WTC11 (cell line): ENCODE measurements around the gene RPTOR. TPM values are rescaled to one million over a fixed set of nuclear protein-coding genes. Genes with fewer than 3 reads are reported as not detected.

Experiments used
- ATAC-seq: fragments of 200-7000 bp; cut with Tn5 transposase; 2 replicates; pipeline ENCODE4 v1.10.0; 2021; ENCODE audit warnings: mild to moderate bottlenecking, moderate library complexity
- CTCF ChIA-PET: fragments of 300-600 bp; sonication (Branson Sonifier 250); formaldehyde crosslinking; loops from one replicate; lab custom pipeline; 2021; ENCODE audit warnings: antibody characterized with exemption; lab: Charles Lee
- POLR2A ChIA-PET: fragments of 350-600 bp; sonication (Branson Sonifier 250); formaldehyde crosslinking; loops from one replicate; lab custom pipeline; 2021; ENCODE audit warnings: antibody characterized with exemption; lab: Charles Lee
- DNase-seq: peaks from one replicate; pipeline ENCODE4 v3.0.0; 2021; ENCODE audit warnings: low spot score
- H3K27ac Mint-ChIP-seq: 2 replicates; pipeline ENCODE4 v1.8.0; 2021; ENCODE audit warnings: mixed read lengths
- H3K27me3 Mint-ChIP-seq: 2 replicates; pipeline ENCODE4 v1.8.0; 2021; ENCODE audit warnings: low read depth, mild to moderate bottlenecking, moderate library complexity, mixed read lengths
- H3K36me3 Mint-ChIP-seq: 2 replicates; pipeline ENCODE4 v1.8.0; 2021; ENCODE audit warnings: mixed read lengths
- H3K4me1 Mint-ChIP-seq: 2 replicates; pipeline ENCODE4 v1.8.0; 2022; ENCODE audit warnings: mixed read lengths
- H3K4me3 Mint-ChIP-seq: 2 replicates; pipeline ENCODE4 v1.8.0; 2021; ENCODE audit warnings: mild to moderate bottlenecking, moderate library complexity, mixed read lengths
- H3K9me3 Mint-ChIP-seq: 2 replicates; pipeline ENCODE4 v1.8.0; 2021; ENCODE audit warnings: mixed read lengths
- ARID4B ChIP-seq: sonication (generic); formaldehyde crosslinking; IDR thresholded peaks from 2 replicates; pipeline ENCODE4 v1.8.0; 2023; ENCODE audit warnings: missing genetic modification reagents, mild to moderate bottlenecking, borderline replicate concordance
- ATF3 ChIP-seq: sonication (generic); formaldehyde crosslinking; conservative IDR thresholded peaks from 2 replicates; pipeline ENCODE4 v1.8.1; 2022; ENCODE audit warnings: mild to moderate bottlenecking, missing genetic modification reagents
- CDX4 ChIP-seq: fragments of 250-450 bp; sonication (Bioruptor Pico); IDR thresholded peaks from 2 replicates; pipeline ENCODE4 v1.9.0; 2021; ENCODE audit warnings: moderate library complexity, mild to moderate bottlenecking, inconsistent platforms, borderline replicate concordance
- CREM ChIP-seq: sonication (generic); formaldehyde crosslinking; IDR thresholded peaks from 2 replicates; pipeline ENCODE4 v1.8.1; 2022; ENCODE audit warnings: mild to moderate bottlenecking, missing genetic modification reagents, moderate library complexity
- ERG ChIP-seq: fragments of 250-450 bp; sonication (Bioruptor Pico); IDR thresholded peaks from 2 replicates; pipeline ENCODE4 v1.8.0; 2021; ENCODE audit warnings: mild to moderate bottlenecking
- JAZF1 ChIP-seq: fragments of 250-450 bp; sonication (Bioruptor Pico); IDR thresholded peaks from 2 replicates; pipeline ENCODE4 v1.9.0; 2021; ENCODE audit warnings: moderate library complexity, mild to moderate bottlenecking, inconsistent platforms
- KAT7 ChIP-seq: sonication (generic); formaldehyde crosslinking; IDR thresholded peaks from 2 replicates; pipeline ENCODE4 v1.8.1; 2023; ENCODE audit warnings: missing genetic modification reagents, mild to moderate bottlenecking, borderline replicate concordance
- MYBL2 ChIP-seq: sonication (generic); formaldehyde crosslinking; IDR thresholded peaks from 2 replicates; pipeline ENCODE4 v1.8.1; 2023; ENCODE audit warnings: mild to moderate bottlenecking, moderate library complexity, missing genetic modification reagents
- NFE2L1 ChIP-seq: sonication (generic); formaldehyde crosslinking; IDR thresholded peaks from 2 replicates; pipeline ENCODE4 v1.8.1; 2023; ENCODE audit warnings: missing genetic modification reagents
- NR3C1 ChIP-seq: sonication (generic); formaldehyde crosslinking; conservative IDR thresholded peaks from 2 replicates; pipeline ENCODE4 v1.8.1; 2023; ENCODE audit warnings: low read depth, mild to moderate bottlenecking, missing genetic modification reagents
- PRDM15 ChIP-seq: sonication (generic); formaldehyde crosslinking; IDR thresholded peaks from 2 replicates; pipeline ENCODE4 v1.8.0; 2022; ENCODE audit warnings: missing genetic modification reagents
- SP1 ChIP-seq: sonication (generic); formaldehyde crosslinking; conservative IDR thresholded peaks from 2 replicates; pipeline ENCODE4 v1.8.1; 2022; ENCODE audit warnings: missing genetic modification reagents
- ZBTB43 ChIP-seq: sonication (generic); formaldehyde crosslinking; IDR thresholded peaks from 2 replicates; pipeline ENCODE4 v1.8.1; 2023; ENCODE audit warnings: mild to moderate bottlenecking, missing genetic modification reagents
- ZNF317 ChIP-seq: sonication (generic); formaldehyde crosslinking; IDR thresholded peaks from 2 replicates; pipeline ENCODE4 v1.8.1; 2023; ENCODE audit warnings: low read depth, mild to moderate bottlenecking, moderate library complexity, missing genetic modification reagents, borderline replicate concordance
- ZNF425 ChIP-seq: fragments of 250-450 bp; sonication (Bioruptor Pico); conservative IDR thresholded peaks from 2 replicates; pipeline ENCODE4 v1.9.0; 2021; ENCODE audit warnings: mild to moderate bottlenecking
- ZNF671 ChIP-seq: fragments of 250-450 bp; sonication (Bioruptor Pico); IDR thresholded peaks from 2 replicates; pipeline ENCODE4 v1.8.0; 2021; ENCODE audit warnings: mild to moderate bottlenecking
- total RNA-seq: library from RNA; stranded (reverse); gene quantifications from 3 replicates; pipeline ENCODE4 v1.2.3, GENCODE V29; 2021

The RPTOR gene
- total RNA-seq, 1 experiment from 2014 or later, result 41.0 TPM

- TF ChIP-seq ARID4B (CRISPR knock-in tag), result no peak
- no peak for TF ChIP-seq ZNF425 (CRISPR knock-in tag)
- TF ChIP-seq ATF3 (CRISPR knock-in tag), result no peak
- TF ChIP-seq PRDM15 (CRISPR knock-in tag), result no peak
- TF ChIP-seq JAZF1, result no peak
- TF ChIP-seq NR3C1 (CRISPR knock-in tag), result no peak
- no peak for TF ChIP-seq NFE2L1 (CRISPR knock-in tag)
- no peak for TF ChIP-seq ZBTB43
- no peak for TF ChIP-seq ERG (CRISPR knock-in tag)
- TF ChIP-seq CREM (CRISPR knock-in tag), result no peak
- TF ChIP-seq, all 79 proteins: peak for 0
Observed at GRCh38 chr17:80574496-80574895, 29.9 kb downstream of the RPTOR start (continued).

- ChIA-PET POLR2A (no interaction called here), CTCF (interaction anchor here (0.5 to 2.4 kb wide), 22 partner anchors 9 to 1467 kb away, joined by 3 to 12 read pairs (median 6); partner anchors contain the start of genes NPTX1 and RPTOR)
- Mint-ChIP-seq H3K4me3 (no peak overlapping the region), H3K9me3 (no peaks in the 10 kb centered on the region), H3K4me1 (0 out of 2 replicates have a peak, but pooled peaks cover 4% of the 10 kb centered on the region), H3K36me3 (no peaks in the 10 kb centered on the region), H3K27ac (no peak overlapping the region), H3K27me3 (no peaks in the 10 kb centered on the region; the same call in none of the 2 replicates)
- ATAC-seq, result peak; percentile 99
- DNase-seq, result peak; percentile 94
- no peak for TF ChIP-seq KAT7
- peak; percentile 45; the same call in 1 of the 2 replicates for TF ChIP-seq SP1 (CRISPR knock-in tag)
- TF ChIP-seq CDX4 (CRISPR knock-in tag), result no peak
- TF ChIP-seq ZNF317 (CRISPR knock-in tag), result no peak
- TF ChIP-seq MYBL2 (CRISPR knock-in tag), result no peak
- TF ChIP-seq ZNF671 (CRISPR knock-in tag), result no peak
- TF ChIP-seq ERG (CRISPR knock-in tag), result peak; percentile 45; the same call in 1 of the 2 replicates
Observed at GRCh38 chr17:80575057-80575875, 30.6 kb downstream of the RPTOR start.
